ENCODE data around the gene POR. TPM values are rescaled to one million over a fixed set of nuclear protein-coding genes. Genes with fewer than 3 reads are reported as not detected.
A peak's percentile ranks its signal among the peaks of the same experiment; 100 is the strongest.
"Not testable (repeated sequence)": the region's sequence is repeated elsewhere in the genome, so short reads cannot be mapped to it uniquely, and the experiment has no call there.

POR gene
- total RNA-seq, 1 experiment from 2014 or later: 144 TPM

- in situ Hi-C loops (cut with HindIII; ENCODE audit: low pct_unique_long_range_greater_than_20kb, low sequenced_read_pairs): loop anchor here (10.0 kb wide), 1 partner anchor 45 kb away; no protein-coding TSS in a partner anchor
- no peak for DNase-seq (ENCODE audit: low read depth)
Observed at GRCh38 chr7:75909521-75910132, 5.3 kb upstream of the POR start.

GRCh38 chr7:75911186-75911585 lies 3.8 kb upstream of the POR start:
- in situ Hi-C loops (cut with HindIII; ENCODE audit: low pct_unique_long_range_greater_than_20kb, low sequenced_read_pairs); DNase-seq (ENCODE audit: low read depth): not testable (repeated sequence)

GRCh38 chr7:75913437-75913836 lies 1.5 kb upstream of the POR start:
- DNase-seq (ENCODE audit: low read depth): no peak
- in situ Hi-C loops (cut with HindIII; ENCODE audit: low pct_unique_long_range_greater_than_20kb, low sequenced_read_pairs): no loop called here

GRCh38 chr7:75914169-75914654 lies 743 bp upstream of the POR start:
- DNase-seq (ENCODE audit: low read depth): no peak
- in situ Hi-C loops (cut with HindIII; ENCODE audit: low pct_unique_long_range_greater_than_20kb, low sequenced_read_pairs): no loop called here

- DNase-seq (ENCODE audit: low read depth): no peak
- in situ Hi-C loops (cut with HindIII; ENCODE audit: low pct_unique_long_range_greater_than_20kb, low sequenced_read_pairs): no loop called here
Observed at GRCh38 chr7:75915416-75916156, 631 bp downstream of the POR start.

- no peak for DNase-seq (ENCODE audit: low read depth)
- in situ Hi-C loops (cut with HindIII; ENCODE audit: low pct_unique_long_range_greater_than_20kb, low sequenced_read_pairs): no loop called here
Observed at GRCh38 chr7:75916259-75916658, 1.3 kb downstream of the POR start.

GRCh38 chr7:75916685-75917634 lies 2.0 kb downstream of the POR start:
- in situ Hi-C loops (cut with HindIII; ENCODE audit: low pct_unique_long_range_greater_than_20kb, low sequenced_read_pairs): no loop called here
- DNase-seq (ENCODE audit: low read depth): no peak

- DNase-seq (ENCODE audit: low read depth): peak; percentile 84
- in situ Hi-C loops (cut with HindIII; ENCODE audit: low pct_unique_long_range_greater_than_20kb, low sequenced_read_pairs): no loop called here
Observed at GRCh38 chr7:75920431-75921161, 5.6 kb downstream of the POR start.

GRCh38 chr7:75921479-75921878 lies 6.5 kb downstream of the POR start:
- in situ Hi-C loops (cut with HindIII; ENCODE audit: low pct_unique_long_range_greater_than_20kb, low sequenced_read_pairs): no loop called here
- DNase-seq (ENCODE audit: low read depth): peak; percentile 37

GRCh38 chr7:75922966-75923603 lies 8.1 kb downstream of the POR start:
- peak; percentile 66 for DNase-seq (ENCODE audit: low read depth)
- in situ Hi-C loops (cut with HindIII; ENCODE audit: low pct_unique_long_range_greater_than_20kb, low sequenced_read_pairs): no loop called here

- DNase-seq (ENCODE audit: low read depth): no peak
- in situ Hi-C loops (cut with HindIII; ENCODE audit: low pct_unique_long_range_greater_than_20kb, low sequenced_read_pairs): no loop called here
Observed at GRCh38 chr7:75924256-75924655, 9.3 kb downstream of the POR start.

GRCh38 chr7:75924889-75925288 lies 9.9 kb downstream of the POR start:
- in situ Hi-C loops (cut with HindIII; ENCODE audit: low pct_unique_long_range_greater_than_20kb, low sequenced_read_pairs): no loop called here

GRCh38 chr7:75925717-75926435 lies 10.9 kb downstream of the POR start:
- in situ Hi-C loops (cut with HindIII; ENCODE audit: low pct_unique_long_range_greater_than_20kb, low sequenced_read_pairs): no loop called here
- DNase-seq (ENCODE audit: low read depth): no peak

More at GRCh38 chr7:75924889-75925288, 9.9 kb downstream of the POR start:
- DNase-seq (ENCODE audit: low read depth): no peak

GRCh38 chr7:75928568-75928914 lies 13.6 kb downstream of the POR start:
- peak; percentile 53 for DNase-seq (ENCODE audit: low read depth)
- in situ Hi-C loops (cut with HindIII; ENCODE audit: low pct_unique_long_range_greater_than_20kb, low sequenced_read_pairs): no loop called here

- in situ Hi-C loops (cut with HindIII; ENCODE audit: low pct_unique_long_range_greater_than_20kb, low sequenced_read_pairs): no loop called here
- no peak for DNase-seq (ENCODE audit: low read depth)
Observed at GRCh38 chr7:75931680-75932079, 16.7 kb downstream of the POR start.

GRCh38 chr7:75937958-75938786 lies 23.2 kb downstream of the POR start:
- in situ Hi-C loops (cut with HindIII; ENCODE audit: low pct_unique_long_range_greater_than_20kb, low sequenced_read_pairs): no loop called here
- peak; percentile 95 for DNase-seq (ENCODE audit: low read depth)

Data from Caki2 (cell line).